HG02798 (cell line): ENCODE data around the gene CALD1.

Experiments used
- ATAC-seq: cut with Tn5 transposase; IDR thresholded peaks from one replicate; pipeline ENCODE4 v1.9.1; 2021; ENCODE audit warnings: mild to moderate bottlenecking; ENCODE audit not compliant: unreplicated experiment, poor library complexity

The CALD1 gene

GRCh38 chr7:134784251-134785049 lies 5.0 kb downstream of the CALD1 start:
- ATAC-seq, result no peak

- no peak for ATAC-seq
Measured at GRCh38 chr7:134785842-134786241, 6.4 kb downstream of the CALD1 start.

- ATAC-seq, result no peak
Measured at GRCh38 chr7:134787064-134787463, 7.6 kb downstream of the CALD1 start.

DNA sequence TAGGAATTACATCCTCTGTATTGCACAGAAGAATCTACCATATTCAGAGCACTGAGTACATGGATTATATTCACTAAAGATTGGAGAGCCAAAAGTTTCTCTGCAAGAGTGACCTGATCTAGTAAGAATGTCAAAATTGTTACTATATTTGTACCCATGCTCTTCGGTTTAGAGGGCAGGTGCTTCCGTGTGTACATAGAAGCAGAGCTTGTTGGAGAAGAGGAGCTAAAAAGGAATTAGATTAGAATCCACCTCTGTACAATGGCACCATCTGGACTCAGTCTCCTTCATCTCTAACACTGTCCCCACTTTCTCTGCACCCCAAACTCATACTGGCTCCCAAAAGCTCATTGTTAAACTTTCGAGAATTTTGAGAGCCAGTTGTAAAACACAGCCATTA lies 8.3 kb downstream of the CALD1 start:
- no peak for ATAC-seq

GRCh38 chr7:134788191-134788590 lies 8.8 kb downstream of the CALD1 start:
- ATAC-seq, result no peak

GRCh38 chr7:134789967-134790685 lies 10.7 kb downstream of the CALD1 start:
- ATAC-seq, result no peak

DNA sequence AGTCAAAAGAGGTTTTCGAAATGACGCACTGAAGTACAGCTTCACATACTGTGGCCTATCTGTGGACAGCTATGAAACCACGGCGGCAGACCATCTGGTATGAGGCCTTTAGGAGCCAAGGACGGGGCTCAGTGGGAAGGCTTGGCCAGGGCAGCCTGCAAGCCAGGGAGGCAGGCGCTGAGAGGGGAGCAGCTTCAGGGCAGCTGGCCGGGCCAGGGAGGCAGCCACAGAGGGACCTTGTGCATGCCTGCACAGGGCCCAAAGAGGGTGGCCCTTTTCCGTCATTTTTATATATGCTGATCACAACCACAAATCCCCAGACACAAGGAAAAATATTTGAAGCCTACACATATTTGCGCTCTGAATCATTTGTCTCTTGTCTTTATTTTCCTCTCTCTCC lies 13.5 kb downstream of the CALD1 start:
- ATAC-seq, result no peak

GRCh38 chr7:134795231-134795630 lies 15.8 kb downstream of the CALD1 start:
- no peak for ATAC-seq

GRCh38 chr7:134798155-134798554 lies 18.7 kb downstream of the CALD1 start:
- no peak for ATAC-seq

DNA sequence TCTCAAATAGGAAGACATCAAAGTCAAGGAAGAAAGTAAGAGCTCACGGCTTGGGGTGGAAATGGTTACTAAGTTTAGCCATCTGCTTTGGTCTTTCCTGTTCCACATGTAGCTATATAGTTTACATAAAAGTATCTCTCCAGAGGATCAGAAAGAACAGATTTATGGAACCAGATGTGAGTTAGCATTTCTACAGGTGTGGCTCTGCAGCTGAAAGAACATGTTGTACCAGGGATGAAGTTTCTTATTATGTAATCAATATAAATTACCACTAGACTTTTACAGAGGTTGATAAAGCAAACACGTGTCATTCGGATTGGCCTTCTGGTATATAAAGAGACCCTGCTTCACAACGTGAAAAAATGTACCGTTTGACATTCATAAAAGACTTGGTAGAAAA lies 19.9 kb downstream of the CALD1 start:
- no peak for ATAC-seq

DNA sequence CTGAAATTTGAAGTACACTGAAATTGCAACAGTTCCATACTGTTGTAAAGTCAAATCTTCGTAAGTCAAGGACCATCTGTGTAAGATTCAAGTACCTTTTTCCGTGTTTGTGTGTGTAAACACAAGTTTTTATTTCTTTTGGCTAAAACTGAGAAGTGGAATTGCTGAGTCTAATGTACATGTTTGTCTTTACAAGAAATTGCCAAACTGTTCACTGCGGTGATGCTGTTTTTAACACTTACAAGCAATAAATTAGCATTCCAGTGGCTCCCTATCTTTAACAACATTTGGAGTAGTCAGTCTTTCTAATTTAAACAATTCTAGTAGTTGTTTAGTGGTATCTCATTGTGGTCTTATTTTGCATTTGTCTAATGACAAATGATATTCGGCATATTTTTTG lies 23.3 kb downstream of the CALD1 start:
- ATAC-seq, result no peak

DNA sequence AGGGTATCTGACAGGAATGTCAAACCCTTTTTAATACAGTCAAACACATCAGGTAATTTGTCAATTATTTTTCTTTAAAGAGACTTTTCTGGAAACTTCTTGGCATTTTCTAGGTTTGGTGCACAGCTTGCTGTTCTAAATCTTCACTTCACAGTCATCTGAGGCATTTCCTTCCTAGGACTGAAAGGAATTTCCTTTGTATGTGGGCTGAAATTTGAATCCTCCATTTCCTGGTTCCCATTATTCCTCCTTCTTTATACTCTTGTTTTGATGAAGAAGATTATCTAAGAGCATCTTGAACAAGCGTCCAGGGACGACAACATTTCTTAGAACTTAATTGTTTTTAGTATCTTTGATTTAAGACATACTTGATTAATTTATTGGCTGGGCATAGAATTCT lies 24.9 kb downstream of the CALD1 start:
- no peak for ATAC-seq

DNA sequence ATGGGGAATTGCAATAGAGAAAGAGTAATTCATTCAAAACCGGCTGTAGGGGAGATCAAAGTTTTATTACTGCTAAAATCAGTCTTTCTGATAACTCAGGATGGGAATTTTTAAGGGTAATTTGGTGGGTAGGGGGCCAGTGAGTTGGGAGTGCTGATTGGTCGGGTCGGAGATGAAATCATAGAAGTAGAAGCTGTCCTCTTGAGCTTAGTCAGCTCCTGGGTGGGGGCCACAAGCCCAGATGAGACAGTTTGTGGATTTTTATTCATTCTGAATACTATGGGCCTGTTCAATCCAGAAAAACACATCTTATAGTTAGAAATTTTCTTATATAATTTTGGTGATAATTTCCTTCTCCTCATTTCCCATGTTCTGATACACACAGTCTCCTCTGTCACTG lies 25.4 kb downstream of the CALD1 start:
- ATAC-seq, result no peak

DNA sequence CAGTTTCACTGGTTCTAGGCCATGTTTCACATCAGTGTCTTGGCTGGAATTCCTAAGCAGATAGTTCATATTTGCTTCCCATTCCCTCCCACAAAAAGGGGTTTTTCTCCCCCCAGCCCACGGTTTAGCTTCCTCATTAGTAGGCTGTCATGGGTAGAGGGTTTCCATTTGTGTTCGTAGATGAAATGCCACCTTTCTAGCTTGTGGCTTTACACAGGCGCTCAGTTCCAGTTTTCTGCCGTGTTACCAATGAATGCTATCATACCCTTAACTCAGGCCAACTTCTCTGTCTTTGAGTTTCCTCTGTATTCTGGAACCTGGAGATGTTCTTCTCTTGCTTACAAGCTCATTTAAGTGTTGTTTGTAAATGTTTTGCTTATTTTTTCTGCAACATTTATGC lies 26.8 kb downstream of the CALD1 start:
- ATAC-seq, result no peak

- no peak for ATAC-seq
Measured at GRCh38 chr7:134809616-134810015, 30.2 kb downstream of the CALD1 start.

DNA sequence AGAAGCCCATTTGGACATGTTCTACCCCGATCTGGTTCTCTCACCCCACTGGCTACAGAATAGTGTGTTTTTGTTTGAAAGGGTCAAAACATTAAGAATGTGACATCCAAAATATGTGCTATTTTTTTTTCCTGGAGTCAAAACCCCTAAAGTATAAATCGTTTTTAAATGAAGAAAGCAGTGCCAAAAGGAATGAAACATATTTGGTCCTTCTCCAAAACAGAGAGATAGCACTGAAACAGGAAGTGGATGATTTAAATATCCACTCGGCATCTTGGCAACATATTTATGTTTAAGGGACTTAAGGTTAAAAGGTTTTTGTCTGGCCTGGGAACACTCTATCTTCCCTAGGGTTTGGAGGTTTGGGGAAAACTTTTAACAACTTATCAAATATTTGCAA lies 32.3 kb downstream of the CALD1 start:
- no peak for ATAC-seq

- ATAC-seq, result no peak
Measured at GRCh38 chr7:134813663-134814396, 34.4 kb downstream of the CALD1 start.

DNA sequence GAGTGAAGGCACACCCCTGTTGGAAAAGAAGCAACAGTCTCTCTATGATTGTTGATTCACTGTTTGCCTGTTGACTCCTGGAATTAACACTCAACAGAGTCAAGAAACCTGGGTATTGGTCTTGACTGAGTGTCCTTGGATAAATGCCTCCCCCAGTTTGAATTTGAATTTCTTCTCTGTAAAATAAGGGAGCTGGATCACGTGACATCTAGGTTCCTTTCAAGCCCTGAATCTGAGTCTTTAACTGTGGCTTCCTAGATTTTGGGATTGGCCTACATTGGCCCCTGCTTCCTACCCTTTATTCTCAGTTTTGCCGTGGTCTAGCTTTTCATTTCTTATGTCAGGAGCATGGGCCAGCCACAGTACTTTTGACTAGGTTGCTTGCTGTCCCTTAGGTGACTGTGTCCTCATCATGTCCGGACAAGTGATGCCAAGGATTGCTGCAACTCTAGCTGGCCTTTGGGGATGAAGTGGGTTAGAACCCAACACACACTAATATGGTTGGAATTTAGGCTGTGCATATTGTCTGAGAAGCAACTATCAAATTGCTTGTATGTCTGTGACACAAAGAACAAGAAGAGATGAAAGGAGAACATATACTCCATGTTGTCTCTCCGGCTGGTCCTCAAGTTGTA lies 35.4 kb downstream of the CALD1 start:
- no peak for ATAC-seq

GRCh38 chr7:134818613-134819345 lies 39.3 kb downstream of the CALD1 start:
- ATAC-seq, result no peak

DNA sequence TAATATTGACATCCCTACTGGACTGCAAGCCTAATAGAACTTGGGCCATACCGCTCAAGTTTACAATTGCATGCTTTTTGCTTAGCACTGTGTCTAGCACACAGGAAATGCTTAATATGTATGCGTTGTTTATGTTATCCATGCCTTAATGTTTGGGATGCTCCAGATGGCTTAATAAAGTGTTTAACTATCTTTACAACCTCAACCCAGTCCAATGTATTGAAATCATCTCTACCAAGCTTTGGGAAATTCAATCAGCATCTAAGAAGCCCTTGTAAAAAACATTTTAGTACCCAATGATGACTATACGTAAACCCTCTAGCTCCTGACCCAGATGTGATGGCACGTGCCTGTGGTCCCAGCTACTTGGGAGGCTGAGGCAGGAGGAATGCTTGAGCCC lies 40.0 kb downstream of the CALD1 start:
- no peak for ATAC-seq
